GM15510 (cell line): ENCODE data around the gene PORCN.

Experiments used
- POLR2A ChIP-seq: IDR thresholded peaks from 3 replicates; pipeline ENCODE4 v1.6.1; 2011; ENCODE audit warnings: borderline replicate concordance; ENCODE audit not compliant: insufficient read length; ENCODE audit errors: extremely low read depth

Gene PORCN

GRCh38 chrX:48491809-48492208 lies 17.0 kb upstream of the PORCN start:
- TF ChIP-seq POLR2A: no peak

GRCh38 chrX:48492293-48492910 lies 16.4 kb upstream of the PORCN start:
- no peak for TF ChIP-seq POLR2A

- no peak for TF ChIP-seq POLR2A
Measured at GRCh38 chrX:48493890-48494364, 14.9 kb upstream of the PORCN start.

GRCh38 chrX:48496660-48497059 lies 12.1 kb upstream of the PORCN start:
- TF ChIP-seq POLR2A: no peak

- no peak for TF ChIP-seq POLR2A
Measured at GRCh38 chrX:48497871-48498270, 10.9 kb upstream of the PORCN start.

- TF ChIP-seq POLR2A: no peak
Measured at GRCh38 chrX:48498374-48498809, 10.4 kb upstream of the PORCN start.

- no peak for TF ChIP-seq POLR2A
Measured at GRCh38 chrX:48504261-48504660, 4.5 kb upstream of the PORCN start.

- TF ChIP-seq POLR2A: no peak
Measured at GRCh38 chrX:48505481-48505880, 3.3 kb upstream of the PORCN start.

GRCh38 chrX:48507246-48507645 lies 1.5 kb upstream of the PORCN start:
- no peak for TF ChIP-seq POLR2A

- TF ChIP-seq POLR2A: no peak
Measured at GRCh38 chrX:48509245-48509590, 426 bp downstream of the PORCN start.

GRCh38 chrX:48509619-48510018 lies 827 bp downstream of the PORCN start:
- no peak for TF ChIP-seq POLR2A

- no peak for TF ChIP-seq POLR2A
Measured at GRCh38 chrX:48511560-48511959, 2.8 kb downstream of the PORCN start.

GRCh38 chrX:48512371-48512935 lies 3.7 kb downstream of the PORCN start:
- no peak for TF ChIP-seq POLR2A

GRCh38 chrX:48513670-48514069 lies 4.9 kb downstream of the PORCN start:
- no peak for TF ChIP-seq POLR2A

GRCh38 chrX:48514126-48514806 lies 5.5 kb downstream of the PORCN start:
- TF ChIP-seq POLR2A: no peak
